D721Med (cell line): Measurements from ENCODE around the gene TMEM91.

ENCODE experiments used
- DNase-seq: peaks from one replicate; pipeline ENCODE4 v3.0.0; 2011; ENCODE audit warnings: low spot score; ENCODE audit not compliant: insufficient read length
- FAIRE-seq: peaks from 2 replicates; lab custom pipeline; 2011; peaks lifted over from hg19 to GRCh38; lab: Jason Lieb, UNC
- CTCF ChIP-seq: IDR thresholded peaks from 2 replicates; pipeline ENCODE4 v1.5.1; 2012; ENCODE audit warnings: mild to moderate bottlenecking, control low read depth; ENCODE audit not compliant: insufficient read depth; ENCODE audit errors: missing control alignments

TMEM91 gene

GRCh38 chr19:41411100-41411967 lies 35.0 kb downstream of the TMEM91 start:
- DNase-seq (no peak), FAIRE-seq (no peak)
- TF ChIP-seq CTCF = no peak

- DNase-seq = no peak
- no peak for FAIRE-seq
- no peak for TF ChIP-seq CTCF
Measured at GRCh38 chr19:41411968-41412265, 35.6 kb downstream of the TMEM91 start.

GRCh38 chr19:41412953-41413352 lies 36.6 kb downstream of the TMEM91 start:
- DNase-seq (no peak), FAIRE-seq (no peak)
- no peak for TF ChIP-seq CTCF

GRCh38 chr19:41413947-41414346 lies 37.6 kb downstream of the TMEM91 start:
- DNase-seq (no peak), FAIRE-seq (no peak)
- TF ChIP-seq CTCF = no peak

GRCh38 chr19:41414461-41414860 lies 38.1 kb downstream of the TMEM91 start:
- FAIRE-seq (no peak), DNase-seq (no peak)
- no peak for TF ChIP-seq CTCF

- FAIRE-seq = no peak
- DNase-seq = no peak
- no peak for TF ChIP-seq CTCF
Measured at GRCh38 chr19:41415154-41415571, 38.8 kb downstream of the TMEM91 start.

- FAIRE-seq (no peak), DNase-seq (no peak)
- TF ChIP-seq CTCF = no peak
Measured at GRCh38 chr19:41416194-41416674, 39.9 kb downstream of the TMEM91 start.
